ENCODE measurements around the gene PSMC2.

GRCh38 chr7:103297837-103298179 lies 49.6 kb upstream of the PSMC2 start:
- TF ChIP-seq CBX8 (IDR thresholded peaks at IDR 0.05) (no peak), JUNB (IDR thresholded peaks at IDR 0.05) (no peak), EP300 (IDR thresholded peaks at IDR 0.05) (no peak), HMGXB4 (CRISPR knock-in tag; IDR thresholded peaks at IDR 0.05; ENCODE audit: borderline replicate concordance) (no peak), POLR2AphosphoS2 (conservative IDR thresholded peaks at IDR 0.05; ENCODE audit: low read length) (no peak), MYC (IDR thresholded peaks at IDR 0.05; ENCODE audit: borderline replicate concordance, low read length) (no peak), CTCF (IDR thresholded peaks at IDR 0.05) (no peak), MAFK (IDR thresholded peaks at IDR 0.05; ENCODE audit: partially characterized antibody) (no peak), RCOR1 (IDR thresholded peaks at IDR 0.05; ENCODE audit: low read depth, low read length) (no peak)

Measured in A549 (cell line).